ENCODE data around the gene SLC44A4.

Gene SLC44A4

DNA sequence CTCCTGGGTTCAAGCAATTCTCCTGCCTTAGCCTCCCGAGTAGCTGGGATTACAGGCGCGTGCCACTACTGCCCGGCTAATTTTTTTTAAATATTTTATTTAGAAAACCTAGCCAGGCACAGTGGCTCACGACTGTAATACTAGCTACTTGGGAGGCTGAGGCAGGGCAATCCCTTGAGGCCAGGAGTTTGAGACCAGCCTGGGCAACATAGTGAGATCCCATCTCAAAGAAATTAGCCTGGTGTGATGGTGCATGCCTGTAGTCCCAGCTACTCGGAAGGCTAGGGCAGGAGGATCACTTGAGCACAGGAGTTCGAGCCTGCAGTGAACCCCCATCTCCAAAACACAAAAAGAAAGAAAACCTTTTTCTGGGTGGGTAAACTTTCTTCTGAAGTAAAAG is 2.4 kb downstream of the SLC44A4 start:
- Histone ChIP-seq H4K91ac (ENCODE audit: low read length) (no peak overlapping the region), H3K27me3 (ENCODE audit: control insufficient read depth in 1 of 2, insufficient read depth in 1 of 2, low read length in 2 of 2) (peaks cover 0 to 5% of the 10 kb centered on the region in 2 experiments)

GRCh38 chr6:31875877-31876276 is 2.9 kb downstream of the SLC44A4 start:
- Histone ChIP-seq H3K27me3 (ENCODE audit: control insufficient read depth in 1 of 2, insufficient read depth in 1 of 2, low read length in 2 of 2) (peaks cover 0 to 5% of the 10 kb centered on the region in 2 experiments), H3K4me3 (ENCODE audit: insufficient read depth in 1 of 2, low read depth in 1 of 2, low read length in 2 of 2) (no peak overlapping the region), H4K91ac (ENCODE audit: low read length) (no peak overlapping the region), H3K18ac (ENCODE audit: low read depth in 1 of 2, low read length in 2 of 2) (no peak overlapping the region), H2AFZ (ENCODE audit: low read depth, low read length) (no peak overlapping the region), H2BK15ac (ENCODE audit: low read depth, poor library complexity, severe bottlenecking) (no peak overlapping the region), H3K9me3 (ENCODE audit: control insufficient read depth, low read length) (no peaks in the 10 kb centered on the region), H3K27ac (ENCODE audit: low read length, poor library complexity, severe bottlenecking) (no peak overlapping the region), H3K14ac (ENCODE audit: low read length in 2 of 2) (no peak overlapping the region), H3K4me1 (ENCODE audit: control insufficient read depth, insufficient read depth, low read depth, low read length) (peaks cover 9% of the 10 kb centered on the region), H3K23ac (ENCODE audit: low read length in 2 of 2) (no peak overlapping the region), H2AK5ac (ENCODE audit: low read length, severe bottlenecking) (no peak overlapping the region), H3K9ac (ENCODE audit: low read length) (no peak overlapping the region), H3K36me3 (ENCODE audit: control insufficient read depth in 1 of 2, insufficient read depth in 2 of 2, low read depth in 1 of 2, low read length in 2 of 2) (peaks cover 16 to 22% of the 10 kb centered on the region in 2 experiments), H3K79me1 (replicated peaks; ENCODE audit: low read length, poor library complexity, severe bottlenecking) (no peaks in the 10 kb centered on the region), H2BK12ac (ENCODE audit: low read length in 2 of 2) (no peak overlapping the region), H2BK120ac (ENCODE audit: low read depth, low read length) (no peak overlapping the region), H2BK5ac (ENCODE audit: low read depth, low read length, poor library complexity, severe bottlenecking) (no peak overlapping the region), H3K4ac (ENCODE audit: low read depth in 1 of 2, low read length in 2 of 2) (no peak overlapping the region), H3K4me2 (ENCODE audit: low read length, poor library complexity, severe bottlenecking) (no peak overlapping the region), H4K8ac (ENCODE audit: low read length) (no peak overlapping the region)
- DNase-seq = no peak
- 85% methylated on average over 4 of the region's 5 CpGs for WGBS

More for the DNA sequence above, 2.4 kb downstream of the SLC44A4 start:
- Histone ChIP-seq H3K79me1 (replicated peaks; ENCODE audit: low read length, poor library complexity, severe bottlenecking) (no peaks in the 10 kb centered on the region), H3K14ac (ENCODE audit: low read length in 2 of 2) (no peak overlapping the region), H4K8ac (ENCODE audit: low read length) (no peak overlapping the region), H2AFZ (ENCODE audit: low read depth, low read length) (no peak overlapping the region), H3K4me2 (ENCODE audit: low read length, poor library complexity, severe bottlenecking) (no peak overlapping the region), H2BK5ac (ENCODE audit: low read depth, low read length, poor library complexity, severe bottlenecking) (no peak overlapping the region), H2BK12ac (ENCODE audit: low read length in 2 of 2) (no peak overlapping the region), H3K9me3 (ENCODE audit: control insufficient read depth, low read length) (no peaks in the 10 kb centered on the region), H3K36me3 (ENCODE audit: control insufficient read depth in 1 of 2, insufficient read depth in 2 of 2, low read depth in 1 of 2, low read length in 2 of 2) (peaks cover 20 to 27% of the 10 kb centered on the region in 2 experiments), H2AK5ac (ENCODE audit: low read length, severe bottlenecking) (no peak overlapping the region), H3K4me1 (ENCODE audit: control insufficient read depth, insufficient read depth, low read depth, low read length) (peaks cover 5% of the 10 kb centered on the region), H3K9ac (ENCODE audit: low read length) (no peak overlapping the region), H3K18ac (ENCODE audit: low read depth in 1 of 2, low read length in 2 of 2) (no peak overlapping the region), H3K4ac (ENCODE audit: low read depth in 1 of 2, low read length in 2 of 2) (no peak overlapping the region), H3K23ac (ENCODE audit: low read length in 2 of 2) (no peak overlapping the region), H3K27ac (ENCODE audit: low read length, poor library complexity, severe bottlenecking) (no peak overlapping the region), H3K4me3 (ENCODE audit: insufficient read depth in 1 of 2, low read depth in 1 of 2, low read length in 2 of 2) (no peak overlapping the region), H2BK120ac (ENCODE audit: low read depth, low read length) (no peak overlapping the region), H2BK15ac (ENCODE audit: low read depth, poor library complexity, severe bottlenecking) (no peak overlapping the region)
- WGBS = 94% methylated on average over 6 of the region's 7 CpGs
- no peak for DNase-seq

DNA sequence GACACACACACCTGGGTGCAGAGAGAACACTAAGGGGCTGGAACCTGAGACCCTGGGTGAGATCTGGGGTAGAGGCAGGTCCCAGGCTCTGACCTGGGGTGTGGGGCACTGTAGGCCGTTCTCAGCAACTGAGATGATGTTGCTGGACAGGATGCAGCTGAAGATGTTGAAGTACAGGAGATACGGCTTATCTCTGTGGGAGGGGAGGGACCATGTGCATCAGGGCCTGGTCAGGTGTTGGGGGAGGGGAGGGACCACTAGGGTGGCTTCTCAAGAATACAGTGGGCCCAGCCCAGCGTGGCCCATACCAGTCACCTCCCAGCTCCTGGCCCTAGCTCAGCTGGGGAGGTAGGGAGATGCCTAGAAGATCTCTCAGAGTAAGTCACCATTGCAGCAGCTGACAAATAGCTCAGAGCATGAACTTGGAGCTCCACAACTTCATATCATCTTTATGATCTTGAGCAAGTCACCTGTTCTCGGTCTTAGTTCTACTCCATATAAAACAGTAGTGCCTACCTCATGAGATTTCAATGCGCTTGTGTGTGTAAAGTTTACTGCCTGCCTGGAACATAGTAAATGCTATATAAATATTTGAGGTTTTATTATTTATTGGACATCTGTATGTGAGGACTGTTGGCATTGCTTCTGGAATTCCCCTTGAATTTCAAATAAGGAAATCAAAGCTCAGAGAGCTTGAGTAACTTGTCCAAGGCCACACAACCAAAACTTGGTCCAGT is 3.8 kb downstream of the SLC44A4 start:
- Histone ChIP-seq H3K27me3 (ENCODE audit: control insufficient read depth in 1 of 2, insufficient read depth in 1 of 2, low read length in 2 of 2) (peaks cover 0 to 9% of the 10 kb centered on the region in 2 experiments), H3K4me2 (ENCODE audit: low read length, poor library complexity, severe bottlenecking) (no peak overlapping the region), H3K4me1 (ENCODE audit: control insufficient read depth, insufficient read depth, low read depth, low read length) (peaks cover 15% of the 10 kb centered on the region), H4K8ac (ENCODE audit: low read length) (no peak overlapping the region), H2BK15ac (ENCODE audit: low read depth, poor library complexity, severe bottlenecking) (no peak overlapping the region), H3K4me3 (ENCODE audit: insufficient read depth in 1 of 2, low read depth in 1 of 2, low read length in 2 of 2) (no peak overlapping the region), H2BK120ac (ENCODE audit: low read depth, low read length) (no peak overlapping the region), H4K91ac (ENCODE audit: low read length) (no peak overlapping the region), H3K9me3 (ENCODE audit: control insufficient read depth, low read length) (no peaks in the 10 kb centered on the region), H2AFZ (ENCODE audit: low read depth, low read length) (no peak overlapping the region), H3K14ac (ENCODE audit: low read length in 2 of 2) (no peak overlapping the region), H3K27ac (ENCODE audit: low read length, poor library complexity, severe bottlenecking) (no peak overlapping the region), H3K18ac (ENCODE audit: low read depth in 1 of 2, low read length in 2 of 2) (no peak overlapping the region), H3K4ac (ENCODE audit: low read depth in 1 of 2, low read length in 2 of 2) (no peak overlapping the region), H2BK12ac (ENCODE audit: low read length in 2 of 2) (no peak overlapping the region), H2AK5ac (ENCODE audit: low read length, severe bottlenecking) (no peak overlapping the region), H3K36me3 (ENCODE audit: control insufficient read depth in 1 of 2, insufficient read depth in 2 of 2, low read depth in 1 of 2, low read length in 2 of 2) (peaks cover 7 to 13% of the 10 kb centered on the region in 2 experiments), H3K23ac (ENCODE audit: low read length in 2 of 2) (no peak overlapping the region), H3K79me1 (replicated peaks; ENCODE audit: low read length, poor library complexity, severe bottlenecking) (no peaks in the 10 kb centered on the region), H2BK5ac (ENCODE audit: low read depth, low read length, poor library complexity, severe bottlenecking) (no peak overlapping the region), H3K9ac (ENCODE audit: low read length) (no peak overlapping the region)
- 61% methylated on average over 2 of the region's 5 CpGs for WGBS
- no peak for DNase-seq

- no peak overlapping the region for H2BK15ac ChIP-seq (ENCODE audit: low read depth, poor library complexity, severe bottlenecking)
- no peak overlapping the region for H2BK120ac ChIP-seq (ENCODE audit: low read depth, low read length)
- no peak overlapping the region for H2BK12ac ChIP-seq (ENCODE audit: low read length in 2 of 2)
- H3K79me1 ChIP-seq (replicated peaks; ENCODE audit: low read length, poor library complexity, severe bottlenecking) = no peaks in the 10 kb centered on the region
- H3K4me1 ChIP-seq (ENCODE audit: control insufficient read depth, insufficient read depth, low read depth, low read length) = peaks cover 17% of the 10 kb centered on the region
- WGBS = 73% methylated on average over 3 of the region's 4 CpGs
- H3K4me3 ChIP-seq (ENCODE audit: insufficient read depth in 1 of 2, low read depth in 1 of 2, low read length in 2 of 2) = no peak overlapping the region
- H3K4ac ChIP-seq (ENCODE audit: low read depth in 1 of 2, low read length in 2 of 2) = no peak overlapping the region
- H4K8ac ChIP-seq (ENCODE audit: low read length) = no peak overlapping the region
- no peak overlapping the region for H4K91ac ChIP-seq (ENCODE audit: low read length)
- peaks cover 0 to 14% of the 10 kb centered on the region in 2 experiments for H3K27me3 ChIP-seq (ENCODE audit: control insufficient read depth in 1 of 2, insufficient read depth in 1 of 2, low read length in 2 of 2)
- H3K23ac ChIP-seq (ENCODE audit: low read length in 2 of 2) = no peak overlapping the region
- H3K4me2 ChIP-seq (ENCODE audit: low read length, poor library complexity, severe bottlenecking) = no peak overlapping the region
- H2AFZ ChIP-seq (ENCODE audit: low read depth, low read length) = no peak overlapping the region
- no peaks in the 10 kb centered on the region for H3K9me3 ChIP-seq (ENCODE audit: control insufficient read depth, low read length)
- H2BK5ac ChIP-seq (ENCODE audit: low read depth, low read length, poor library complexity, severe bottlenecking) = no peak overlapping the region
- no peak overlapping the region for H3K27ac ChIP-seq (ENCODE audit: low read length, poor library complexity, severe bottlenecking)
- no peak overlapping the region for H3K9ac ChIP-seq (ENCODE audit: low read length)
- H3K18ac ChIP-seq (ENCODE audit: low read depth in 1 of 2, low read length in 2 of 2) = no peak overlapping the region
- peaks cover 0 to 5% of the 10 kb centered on the region in 2 experiments for H3K36me3 ChIP-seq (ENCODE audit: control insufficient read depth in 1 of 2, insufficient read depth in 2 of 2, low read depth in 1 of 2, low read length in 2 of 2)
- no peak overlapping the region for H3K14ac ChIP-seq (ENCODE audit: low read length in 2 of 2)
- no peak overlapping the region for H2AK5ac ChIP-seq (ENCODE audit: low read length, severe bottlenecking)
- DNase-seq = no peak
Observed at GRCh38 chr6:31874084-31874670, 4.6 kb downstream of the SLC44A4 start.

Data from mesenchymal stem cell (in vitro differentiated cells and primary cell).